ENCODE measurements around the gene RASIP1.
A peak's percentile ranks its signal among the peaks of the same experiment; 100 is the strongest.
"Not testable (repeated sequence)": the region's sequence is repeated elsewhere in the genome, so short reads cannot be mapped to it uniquely, and the experiment has no call there.

RASIP1 gene

GRCh38 chr19:48740164-48740972, at the start of gene RASIP1:
Gene RASIP1 (minus strand): TSS chr19:48740610. CDS start chr19:48740282, 328 bp downstream.
- no peak for DNase-seq (ENCODE audit: low spot score)

GRCh38 chr19:48787331-48787730, 46.9 kb upstream of the RASIP1 start:
- not testable (repeated sequence) for DNase-seq (ENCODE audit: low spot score)

GRCh38 chr19:48786422-48786821, 46.0 kb upstream of the RASIP1 start:
- not testable (repeated sequence) for DNase-seq (ENCODE audit: low spot score)

DNA sequence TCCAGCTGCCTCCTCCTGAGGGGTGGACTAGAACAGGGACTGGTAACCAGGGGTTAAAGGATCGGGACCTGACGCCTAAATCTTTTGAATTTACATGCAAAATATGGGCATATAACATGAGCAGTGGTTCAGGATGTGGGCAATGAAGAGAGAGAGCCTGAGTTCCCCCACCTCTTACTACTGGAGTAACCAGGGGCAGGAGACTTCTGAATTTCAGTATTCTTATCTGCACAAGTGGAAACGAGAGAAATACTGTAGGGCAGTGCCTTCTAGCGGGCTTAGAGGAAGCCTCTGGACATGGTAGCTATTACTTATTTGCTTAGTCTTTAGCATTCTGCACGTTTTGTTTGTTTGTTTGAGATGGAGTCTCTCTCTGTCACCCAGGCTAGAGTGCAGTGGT, 44.1 kb upstream of the RASIP1 start:
- DNase-seq (ENCODE audit: low spot score): no peak

DNA sequence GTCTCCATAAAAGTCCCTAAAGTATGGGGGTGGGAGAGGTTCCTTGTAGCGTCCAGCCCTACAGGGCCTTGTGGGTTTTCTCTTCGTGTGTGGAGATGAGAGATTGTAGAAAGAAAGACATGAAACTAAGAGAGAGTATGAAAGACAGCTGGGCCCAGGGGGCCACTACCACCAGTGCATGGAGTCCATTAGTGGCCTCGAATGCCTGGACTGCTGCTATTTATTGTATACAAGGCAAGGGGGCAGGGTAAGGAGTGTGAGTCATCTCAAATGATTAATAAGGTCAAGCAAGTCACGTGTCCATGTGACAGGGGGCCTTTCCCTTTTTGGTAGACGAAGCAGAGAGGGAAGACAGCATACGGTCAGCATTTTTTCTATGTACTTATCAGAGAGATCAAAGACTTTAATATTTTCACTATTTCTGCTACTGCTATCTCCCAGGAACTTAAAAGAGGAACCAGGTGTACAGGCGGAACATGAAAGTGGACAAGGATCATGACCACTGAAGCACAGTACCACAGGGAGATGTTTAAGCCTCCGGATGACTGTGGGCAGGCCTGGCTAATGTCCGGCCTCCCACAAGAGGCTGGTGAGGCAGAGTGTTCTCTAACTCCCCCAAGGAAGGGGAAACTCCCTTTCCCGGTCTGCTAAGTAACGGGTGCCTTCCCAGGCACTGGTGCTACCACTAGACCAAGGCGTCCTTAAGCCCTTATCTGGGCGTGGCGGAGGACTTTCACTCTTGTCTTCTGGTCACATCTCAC, 40.4 kb upstream of the RASIP1 start:
- no peak for DNase-seq (ENCODE audit: low spot score)

DNA sequence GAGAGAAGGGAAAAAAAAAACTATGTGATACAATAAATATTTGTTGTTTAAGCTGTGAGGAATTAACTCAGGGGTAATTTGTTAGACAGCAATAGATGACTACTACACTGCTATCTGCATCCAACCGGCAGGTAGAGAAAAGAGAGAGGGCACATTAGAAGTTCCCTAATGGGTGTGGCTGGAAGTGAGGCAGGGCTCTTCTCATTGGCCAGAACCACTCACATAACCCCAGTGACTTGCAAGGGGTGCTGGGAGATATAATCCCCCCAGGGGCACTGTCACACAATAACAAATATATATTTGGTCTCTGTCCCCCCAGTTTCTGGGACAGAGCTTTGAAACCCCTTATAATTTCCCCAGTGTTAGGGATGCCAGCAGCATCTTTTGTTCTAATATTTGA, 39.2 kb upstream of the RASIP1 start:
- no peak for DNase-seq (ENCODE audit: low spot score)

- no peak for DNase-seq (ENCODE audit: low spot score)
These were observed 37.3 kb upstream of the RASIP1 start for GRCh38 chr19:48777720-48778119.

- DNase-seq (ENCODE audit: low spot score): no peak
These were observed 36.7 kb upstream of the RASIP1 start for GRCh38 chr19:48777139-48777538.

- DNase-seq (ENCODE audit: low spot score): peak; percentile 38
These were observed 32.1 kb upstream of the RASIP1 start for GRCh38 chr19:48772503-48772953.

DNA sequence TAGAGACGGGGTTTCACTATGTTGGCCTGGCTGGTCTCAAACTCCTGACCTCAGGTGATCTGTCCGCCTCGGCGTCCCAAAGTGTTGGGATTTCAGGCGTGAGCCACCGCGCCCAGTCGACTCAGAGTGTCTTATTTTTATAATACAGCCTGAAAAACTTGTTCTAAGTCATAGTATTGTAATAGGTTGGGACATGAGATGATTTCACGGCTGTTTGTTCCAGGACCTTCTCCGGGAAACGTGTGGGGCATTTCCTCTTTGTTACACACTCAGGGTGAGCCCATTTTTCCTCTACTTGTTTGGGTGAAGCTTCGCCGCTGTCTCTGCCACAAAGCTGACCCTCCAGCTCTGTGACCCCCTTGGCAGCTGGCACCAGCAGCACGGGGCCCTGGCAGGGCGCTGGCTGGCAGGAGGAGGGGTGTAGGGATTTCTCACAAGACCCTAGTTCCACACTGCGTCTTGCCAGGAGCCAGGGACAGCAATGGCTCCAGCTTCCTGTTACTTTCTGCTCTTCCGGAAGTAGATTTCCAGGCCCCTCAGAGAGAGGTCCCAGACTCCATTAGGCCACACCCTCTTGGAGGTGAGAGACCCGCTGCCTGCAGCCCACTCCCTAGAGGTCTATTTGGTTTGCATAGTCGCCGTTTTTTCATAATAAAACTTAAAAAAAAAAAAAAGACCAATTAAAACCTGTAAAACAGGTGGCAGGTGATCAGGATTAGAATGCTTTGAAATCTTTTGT, 30.5 kb upstream of the RASIP1 start:
- no peak for DNase-seq (ENCODE audit: low spot score)

- DNase-seq (ENCODE audit: low spot score): peak; percentile 66
These were observed 29.9 kb upstream of the RASIP1 start for GRCh38 chr19:48770266-48770665.

GRCh38 chr19:48768994-48769713, 28.7 kb upstream of the RASIP1 start:
- DNase-seq (ENCODE audit: low spot score): no peak

DNA sequence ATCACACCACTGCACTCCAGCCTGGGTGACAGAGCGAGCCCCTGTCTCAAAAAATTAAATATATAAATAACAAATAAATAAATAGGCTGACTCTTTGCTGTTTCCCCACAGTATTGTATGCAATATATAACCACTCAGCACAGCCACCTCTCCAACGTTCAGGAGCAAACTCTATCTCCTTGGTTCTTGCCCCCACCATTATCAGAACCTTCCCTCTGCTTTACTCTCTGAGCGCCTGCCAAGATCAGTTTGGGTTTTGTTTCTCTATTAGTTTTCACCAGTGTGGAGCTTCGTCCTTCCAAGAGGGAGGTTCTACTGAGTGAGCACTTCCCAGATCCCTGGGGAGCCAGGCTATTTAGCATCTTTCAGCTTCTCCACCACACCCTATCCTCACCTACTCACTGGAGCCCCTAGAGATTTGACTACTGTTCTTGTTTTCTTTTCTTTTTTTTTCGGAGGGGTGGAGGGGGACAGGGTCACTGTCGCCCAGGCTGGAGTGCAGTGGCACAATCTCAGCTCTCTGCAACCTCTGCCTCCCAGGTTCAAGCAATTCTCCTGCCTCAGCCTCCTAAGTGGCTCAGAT, 27.9 kb upstream of the RASIP1 start:
- not testable (repeated sequence) for DNase-seq (ENCODE audit: low spot score)

DNA sequence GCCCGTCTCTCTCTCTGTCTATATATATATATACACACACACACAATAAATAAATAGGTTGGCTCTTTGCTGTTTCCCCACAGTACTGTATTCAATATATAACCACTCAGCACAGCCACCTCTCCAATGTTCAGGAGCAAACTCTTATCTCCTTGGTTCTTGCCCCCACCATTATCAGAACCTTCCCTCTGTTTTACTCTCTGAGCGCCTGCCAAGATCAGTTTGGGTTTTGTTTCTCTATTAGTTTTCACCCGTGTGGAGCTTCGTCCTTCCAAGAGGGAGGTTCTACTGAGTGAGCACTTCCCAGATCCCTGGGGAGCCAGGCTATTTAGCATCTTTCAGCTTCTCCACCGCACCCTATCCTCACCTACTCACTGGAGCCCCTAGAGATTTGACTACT, 25.4 kb upstream of the RASIP1 start:
- not testable (repeated sequence) for DNase-seq (ENCODE audit: low spot score)

DNA sequence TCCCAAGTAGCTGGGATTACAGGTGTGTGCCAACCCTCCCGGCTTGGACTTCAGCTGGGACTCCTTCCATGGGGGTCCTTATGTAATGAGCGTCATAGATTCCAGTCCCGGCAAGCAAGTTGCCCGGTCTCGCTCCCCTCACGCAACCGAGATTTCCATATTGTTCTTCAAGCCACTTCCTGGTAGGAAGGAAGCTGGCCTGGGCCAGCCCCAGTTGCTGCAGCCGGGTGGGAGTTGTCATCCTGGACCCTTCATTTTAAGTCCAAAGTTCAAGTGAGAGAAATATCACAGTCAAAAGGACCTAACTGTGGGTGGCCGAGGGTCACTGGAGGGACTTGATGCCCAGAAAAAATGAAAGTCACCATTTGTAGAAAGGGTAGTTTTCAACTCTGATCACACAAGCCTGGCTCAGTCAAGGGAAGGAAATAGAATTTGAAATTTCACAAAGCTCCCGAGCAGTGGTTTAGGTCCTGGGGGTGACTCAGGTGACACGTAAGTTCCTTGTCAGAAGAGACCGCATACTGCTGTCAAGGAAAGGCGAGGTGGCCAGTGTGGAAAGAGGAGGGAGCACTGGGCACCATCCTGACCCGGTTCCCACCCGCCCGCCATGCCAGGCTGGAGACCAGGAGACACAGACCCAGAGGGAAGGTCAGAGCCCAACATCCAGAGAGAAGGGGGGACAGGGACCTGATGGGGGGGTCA, 20.2 kb upstream of the RASIP1 start:
- DNase-seq (ENCODE audit: low spot score): no peak

DNA sequence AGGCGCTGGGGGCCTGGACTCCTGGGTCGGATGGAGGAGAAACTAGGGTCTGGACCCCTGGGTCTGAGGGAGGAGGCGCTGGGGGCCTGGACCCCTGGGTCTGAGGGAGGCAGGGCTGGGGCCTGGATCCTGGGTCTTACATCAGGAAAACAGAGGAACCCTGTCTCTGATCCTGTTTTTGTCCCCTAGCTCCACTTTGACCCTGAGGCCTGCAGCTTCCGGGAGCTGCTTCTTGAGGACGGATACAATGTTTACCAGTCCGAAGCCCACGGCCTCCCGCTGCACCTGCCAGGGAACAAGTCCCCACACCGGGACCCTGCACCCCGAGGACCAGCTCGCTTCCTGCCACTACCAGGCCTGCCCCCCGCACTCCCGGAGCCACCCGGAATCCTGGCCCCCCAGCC, 17.3 kb upstream of the RASIP1 start:
- DNase-seq (ENCODE audit: low spot score): no peak

GRCh38 chr19:48757089-48757675, 16.8 kb upstream of the RASIP1 start:
- DNase-seq (ENCODE audit: low spot score): no peak

- DNase-seq (ENCODE audit: low spot score): no peak
These were observed 16.3 kb upstream of the RASIP1 start for GRCh38 chr19:48756686-48757085.

GRCh38 chr19:48756212-48756611, 15.8 kb upstream of the RASIP1 start:
- DNase-seq (ENCODE audit: low spot score): no peak

- no peak for DNase-seq (ENCODE audit: low spot score)
These were observed 15.4 kb upstream of the RASIP1 start for GRCh38 chr19:48755787-48756186.

Measured in AG20443 (cell line).